IPS-20b (cell line): Measurements from ENCODE around the gene LCN12.

ENCODE experiments used
- H3K27ac ChIP-seq: one replicate; pipeline ENCODE4 v1.5.1; 2013; ENCODE audit warnings: low read length
- H3K27me3 ChIP-seq: 2 replicates; pipeline ENCODE4 v1.6.1; 2013; ENCODE audit warnings: mild to moderate bottlenecking, low read length, inconsistent platforms; ENCODE audit not compliant: insufficient read depth
- H3K36me3 ChIP-seq: 2 replicates; pipeline ENCODE4 v1.6.1; 2013; ENCODE audit warnings: low read depth, mild to moderate bottlenecking, inconsistent platforms, low read length, moderate library complexity; ENCODE audit not compliant: insufficient read depth
- H3K4me1 ChIP-seq: 2 replicates; pipeline ENCODE4 v1.6.1; 2013; ENCODE audit warnings: mild to moderate bottlenecking, control low read depth, inconsistent platforms, low read length, moderate library complexity; ENCODE audit not compliant: insufficient read depth
- H3K4me3 ChIP-seq: 2 replicates; pipeline ENCODE4 v1.5.1; 2013; ENCODE audit warnings: mild to moderate bottlenecking, low read length, inconsistent platforms
- H3K9ac ChIP-seq: 2 replicates; pipeline ENCODE4 v1.6.1; 2013; ENCODE audit warnings: low read depth, mild to moderate bottlenecking, inconsistent platforms, low read length, moderate library complexity
- H3K9me3 ChIP-seq: 2 replicates; pipeline ENCODE4 v1.6.1; 2013; ENCODE audit warnings: mild to moderate bottlenecking, low read depth, low read length, inconsistent platforms; ENCODE audit not compliant: insufficient read depth

Gene LCN12

DNA sequence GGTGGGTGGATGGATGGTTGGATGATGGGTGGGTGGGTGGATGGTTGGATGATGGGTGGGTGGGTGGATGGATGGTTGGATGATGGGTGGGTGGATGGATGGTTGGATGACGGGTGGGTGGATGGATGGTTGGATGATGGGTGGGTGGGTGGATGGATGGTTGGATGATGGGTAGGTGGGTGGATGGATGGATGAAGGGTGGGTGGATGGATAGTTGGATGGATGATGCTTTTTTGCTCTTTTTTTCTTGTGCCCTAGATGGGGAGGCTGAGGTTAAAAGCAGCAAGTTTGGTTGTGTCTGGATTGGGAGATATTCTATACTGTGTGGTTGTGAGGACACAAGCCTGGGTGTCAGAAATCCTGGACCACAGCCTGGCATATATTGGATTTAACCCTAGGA lies 5.4 kb downstream of the LCN12 start:
- H3K9ac ChIP-seq: no peak overlapping the region
- H3K36me3 ChIP-seq: no peaks in the 10 kb centered on the region
- H3K27ac ChIP-seq: no peak overlapping the region

DNA sequence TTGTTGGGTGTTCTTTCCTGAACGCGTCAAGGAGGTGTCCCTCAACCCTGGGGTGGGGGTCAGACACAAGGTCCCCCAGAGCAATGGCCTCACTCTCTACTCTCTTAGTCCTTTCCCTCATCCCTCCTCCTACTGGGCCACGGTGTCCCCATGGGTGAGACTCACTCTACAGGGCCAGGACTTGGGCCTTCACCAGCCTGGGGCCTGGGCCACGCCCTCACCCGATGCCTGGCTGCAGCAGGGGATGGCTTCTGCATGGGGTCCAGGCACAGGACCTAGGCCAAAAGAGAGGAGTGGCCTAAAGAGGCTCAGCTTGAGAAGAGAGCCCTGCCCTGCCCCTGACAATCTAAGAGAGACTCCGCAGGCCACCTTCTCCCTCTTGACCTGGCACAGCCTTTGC lies 5.8 kb downstream of the LCN12 start:
- no peak overlapping the region for H3K4me3 ChIP-seq
- H3K9ac ChIP-seq: no peak overlapping the region
- H3K36me3 ChIP-seq: no peaks in the 10 kb centered on the region
- H3K27ac ChIP-seq: no peak overlapping the region
- no peaks in the 10 kb centered on the region for H3K4me1 ChIP-seq
- H3K27me3 ChIP-seq: no peaks in the 10 kb centered on the region
- no peaks in the 10 kb centered on the region for H3K9me3 ChIP-seq

More for the DNA sequence above, 5.4 kb downstream of the LCN12 start:
- H3K27me3 ChIP-seq: no peaks in the 10 kb centered on the region
- H3K4me1 ChIP-seq: no peaks in the 10 kb centered on the region
- H3K4me3 ChIP-seq: no peak overlapping the region
- H3K9me3 ChIP-seq: no peaks in the 10 kb centered on the region

DNA sequence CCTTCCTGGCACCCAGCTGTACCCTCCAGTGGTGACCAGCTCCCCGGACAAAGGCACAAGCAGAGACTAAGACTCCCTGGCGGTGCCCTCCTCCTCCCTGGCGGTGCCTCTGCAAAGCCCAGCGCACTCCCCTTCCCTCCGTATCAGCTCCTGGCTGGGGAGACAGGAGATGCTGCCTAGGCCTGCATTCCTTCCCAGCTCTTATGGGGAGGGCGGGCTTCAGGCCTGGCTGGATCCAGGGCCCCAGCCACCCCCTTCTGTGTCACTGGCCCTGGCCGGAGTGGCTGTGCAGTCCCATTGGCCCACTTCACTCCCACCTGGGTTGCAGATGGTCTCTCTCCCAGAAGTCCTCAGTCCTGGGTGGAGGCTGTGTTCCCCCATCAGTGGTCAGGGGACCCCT lies 6.4 kb downstream of the LCN12 start:
- Histone ChIP-seq H3K9ac (no peak overlapping the region), H3K9me3 (no peaks in the 10 kb centered on the region), H3K27ac (no peak overlapping the region), H3K4me3 (no peak overlapping the region), H3K4me1 (no peaks in the 10 kb centered on the region), H3K36me3 (no peaks in the 10 kb centered on the region), H3K27me3 (no peaks in the 10 kb centered on the region)

DNA sequence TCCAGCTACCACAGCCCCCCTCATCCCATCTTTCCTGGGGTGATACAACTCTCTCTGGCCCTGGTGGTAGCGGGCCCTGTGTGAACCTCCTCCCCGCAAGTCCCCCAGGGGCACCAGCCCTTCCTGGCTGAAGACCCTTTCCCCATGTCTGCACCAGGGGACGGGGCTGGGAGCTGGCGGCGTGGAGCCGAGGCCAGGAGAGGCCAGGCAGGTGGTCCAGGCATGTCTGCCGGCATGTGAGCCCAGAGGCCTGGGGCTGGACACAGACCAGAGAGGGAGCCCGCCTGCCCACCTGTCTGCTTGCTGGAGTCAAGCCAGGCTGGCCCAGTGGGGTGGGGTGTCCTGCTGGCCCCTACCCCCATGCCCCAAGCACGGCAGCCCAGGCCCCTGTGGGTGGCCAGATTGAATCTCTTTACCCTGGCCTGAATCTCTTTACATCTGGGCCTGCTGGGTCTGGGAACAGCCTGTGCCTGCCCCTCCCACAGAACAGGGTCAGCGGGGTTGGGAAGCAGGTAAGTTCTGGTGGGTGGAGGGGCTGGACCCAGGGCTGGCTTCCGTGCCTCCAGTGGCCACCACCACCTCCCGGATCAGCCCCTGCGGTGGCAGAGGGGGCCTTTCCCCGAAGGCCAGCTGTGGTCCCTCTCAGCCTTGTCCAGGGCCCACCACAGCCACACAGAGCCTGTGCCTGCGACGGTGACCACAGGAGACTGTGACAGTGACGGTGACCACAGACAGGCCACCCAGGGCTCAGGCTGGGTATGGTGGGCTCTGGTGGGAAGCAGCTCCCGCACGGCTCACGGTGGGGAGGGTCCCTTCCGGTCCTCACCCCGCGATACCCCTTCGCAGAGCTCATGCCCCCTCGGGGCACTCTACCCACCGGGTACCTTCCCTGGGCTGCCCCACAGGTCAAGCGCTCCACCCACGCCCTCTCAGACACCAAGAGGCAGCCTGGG lies 7.1 kb downstream of the LCN12 start:
- H3K4me1 ChIP-seq: no peaks in the 10 kb centered on the region
- H3K4me3 ChIP-seq: no peak overlapping the region
- H3K36me3 ChIP-seq: no peaks in the 10 kb centered on the region
- no peak overlapping the region for H3K27ac ChIP-seq
- no peak overlapping the region for H3K9ac ChIP-seq
- H3K27me3 ChIP-seq: no peaks in the 10 kb centered on the region
- no peaks in the 10 kb centered on the region for H3K9me3 ChIP-seq

DNA sequence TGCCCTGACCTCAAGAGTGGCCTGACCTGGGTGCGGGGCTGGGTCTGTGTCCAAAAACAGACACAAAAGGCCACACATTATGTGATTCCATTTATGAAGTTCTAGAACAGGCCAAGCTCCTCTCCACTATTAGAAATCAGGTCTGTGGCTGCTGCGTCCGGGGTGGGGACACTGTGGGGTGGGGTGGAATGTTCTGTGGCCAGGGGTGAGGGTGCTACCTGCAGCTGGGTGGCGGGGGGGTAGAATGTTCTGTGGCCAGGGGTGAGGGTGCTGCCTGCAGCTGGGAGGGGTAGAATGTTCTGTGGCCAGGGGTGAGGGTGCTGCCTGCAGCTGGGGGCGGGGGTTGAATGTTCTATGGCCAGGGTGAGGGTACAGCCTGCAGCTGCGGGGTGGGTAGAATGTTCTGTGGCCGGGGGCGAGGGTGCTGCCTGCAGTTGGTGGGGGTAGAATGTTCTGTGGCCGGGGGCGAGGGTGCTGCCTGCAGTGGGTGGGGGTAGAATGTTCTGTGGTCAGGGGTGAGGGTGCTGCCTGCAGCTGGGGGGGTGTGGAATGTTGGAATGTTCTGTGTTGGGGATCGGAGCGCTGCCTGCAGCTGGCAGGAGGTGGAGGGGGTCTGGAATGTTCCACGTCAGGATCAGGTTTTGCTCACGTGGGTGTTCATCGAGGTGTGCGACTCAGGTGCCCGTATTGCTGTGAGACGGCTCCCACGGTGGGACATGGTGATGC lies 8.3 kb downstream of the LCN12 start:
- no peaks in the 10 kb centered on the region for H3K27me3 ChIP-seq
- H3K36me3 ChIP-seq: no peaks in the 10 kb centered on the region
- H3K9me3 ChIP-seq: no peaks in the 10 kb centered on the region
- no peaks in the 10 kb centered on the region for H3K4me1 ChIP-seq
- H3K4me3 ChIP-seq: no peak overlapping the region
- H3K27ac ChIP-seq: no peak overlapping the region
- H3K9ac ChIP-seq: no peak overlapping the region

DNA sequence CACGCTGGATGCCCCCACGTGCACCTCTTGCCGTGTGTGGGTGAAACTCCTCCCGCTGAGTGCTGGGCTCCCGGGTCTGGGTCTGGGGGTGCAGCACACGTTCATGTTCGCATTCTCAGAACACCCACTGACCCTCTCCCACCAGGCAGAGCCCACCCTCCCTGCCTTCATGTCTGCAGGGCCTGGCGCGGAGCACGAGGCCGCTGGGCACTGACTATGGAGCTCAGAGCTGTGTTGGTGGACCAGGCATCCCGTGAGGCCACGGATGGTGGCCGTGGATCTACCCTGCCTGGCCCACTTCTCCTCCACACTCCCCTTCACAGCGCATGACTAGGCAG lies 8.8 kb downstream of the LCN12 start:
- Histone ChIP-seq H3K27ac (no peak overlapping the region), H3K4me1 (no peaks in the 10 kb centered on the region), H3K4me3 (no peak overlapping the region), H3K9ac (no peak overlapping the region), H3K27me3 (no peaks in the 10 kb centered on the region), H3K9me3 (no peaks in the 10 kb centered on the region), H3K36me3 (no peaks in the 10 kb centered on the region)

DNA sequence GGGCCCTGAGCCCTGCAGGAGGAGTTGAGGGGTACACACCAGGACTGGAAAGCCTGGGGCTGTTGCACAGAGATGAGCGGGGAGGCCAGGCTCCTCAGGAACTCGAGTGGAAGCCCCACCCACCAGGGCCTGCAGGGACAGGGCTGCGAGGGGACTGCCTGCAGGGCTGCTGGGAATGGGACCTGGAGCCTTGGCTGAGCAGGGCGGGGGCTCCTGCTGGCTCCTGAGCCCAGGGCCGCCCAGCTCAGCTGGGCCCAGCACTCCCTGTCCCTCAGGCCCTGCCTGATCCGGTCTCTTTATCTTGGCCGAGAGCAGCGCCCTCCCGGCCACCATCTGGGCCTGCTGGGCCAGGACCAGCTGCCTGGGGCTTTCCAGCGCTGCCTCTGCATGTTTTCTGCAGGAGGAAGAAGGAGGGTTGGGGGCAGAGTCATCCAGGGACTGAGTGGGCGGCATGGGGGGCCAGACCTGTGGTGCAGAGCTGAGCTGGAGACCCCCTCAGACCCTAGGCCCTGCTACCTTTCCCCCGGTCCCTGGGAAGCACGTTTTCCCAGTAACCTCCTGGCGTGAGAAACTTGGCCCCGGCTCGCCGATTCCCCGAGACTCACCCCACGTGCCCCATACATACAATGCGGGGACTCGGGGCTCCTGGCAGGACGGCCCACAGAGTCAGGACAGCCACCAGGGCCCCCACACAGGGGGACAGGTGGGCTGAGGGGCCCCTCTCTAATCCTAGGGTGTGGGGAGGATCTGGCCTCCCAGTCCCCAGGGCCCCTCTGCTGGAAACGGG lies 9.4 kb downstream of the LCN12 start:
- H3K36me3 ChIP-seq: no peaks in the 10 kb centered on the region
- no peaks in the 10 kb centered on the region for H3K27me3 ChIP-seq
- H3K27ac ChIP-seq: no peak overlapping the region

DNA sequence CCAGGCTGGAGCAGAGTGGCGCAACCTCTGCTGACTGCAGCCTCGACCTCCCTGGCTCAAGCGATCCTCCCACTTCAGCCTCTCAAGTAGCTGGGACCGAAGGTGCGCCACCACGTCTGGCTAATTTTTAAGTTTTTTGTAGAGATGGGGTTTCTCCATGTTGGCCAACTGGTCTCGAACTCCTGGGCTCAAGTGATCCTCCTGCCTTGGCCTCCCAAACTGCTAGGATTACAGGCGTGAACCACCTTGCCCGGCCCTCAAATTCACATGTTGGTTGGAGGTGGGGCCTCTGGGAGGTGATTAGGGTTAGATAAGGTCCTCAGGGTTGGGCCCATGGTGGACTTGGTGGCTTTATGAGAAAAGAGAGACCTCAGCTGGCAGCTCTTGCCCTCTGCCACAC lies 10.1 kb downstream of the LCN12 start:
- H3K27ac ChIP-seq: no peak overlapping the region
- no peaks in the 10 kb centered on the region for H3K9me3 ChIP-seq
- H3K4me1 ChIP-seq: no peaks in the 10 kb centered on the region
- H3K27me3 ChIP-seq: no peaks in the 10 kb centered on the region
- no peaks in the 10 kb centered on the region for H3K36me3 ChIP-seq
- no peak overlapping the region for H3K4me3 ChIP-seq
- H3K9ac ChIP-seq: no peak overlapping the region

More for the DNA sequence above, 9.4 kb downstream of the LCN12 start:
- H3K9me3 ChIP-seq: no peaks in the 10 kb centered on the region
- H3K4me3 ChIP-seq: no peak overlapping the region
- no peak overlapping the region; the same call in 1 of the 2 replicates for H3K9ac ChIP-seq
- H3K4me1 ChIP-seq: no peaks in the 10 kb centered on the region

DNA sequence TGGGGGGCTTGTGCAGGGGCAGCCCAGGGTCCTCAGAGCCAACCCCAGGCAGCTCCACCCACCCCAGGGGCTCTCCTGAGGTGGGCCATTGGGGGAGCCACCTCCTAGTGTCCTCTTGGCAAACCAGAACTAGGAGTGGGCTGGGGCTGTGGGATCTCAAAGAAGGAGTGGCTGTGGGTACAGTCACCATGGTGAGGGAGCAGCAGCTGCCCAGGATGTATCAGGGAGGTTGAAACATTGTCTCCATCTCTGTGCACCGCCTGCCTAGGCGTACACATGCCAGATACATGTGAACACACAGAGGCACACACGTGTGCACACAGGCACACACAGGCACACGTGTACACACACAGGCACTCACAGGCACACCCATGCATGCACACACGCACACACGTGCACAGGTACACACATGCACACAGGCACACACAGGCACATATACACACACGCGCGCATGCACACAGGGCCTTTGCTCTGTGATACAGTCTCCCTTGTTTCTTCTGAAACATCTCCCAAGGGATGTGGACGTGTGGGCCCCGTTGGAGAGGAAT lies 10.7 kb downstream of the LCN12 start:
- Histone ChIP-seq H3K36me3 (no peaks in the 10 kb centered on the region), H3K4me1 (no peaks in the 10 kb centered on the region), H3K27ac (no peak overlapping the region), H3K9ac (no peak overlapping the region), H3K27me3 (no peaks in the 10 kb centered on the region), H3K4me3 (no peak overlapping the region), H3K9me3 (no peaks in the 10 kb centered on the region)

DNA sequence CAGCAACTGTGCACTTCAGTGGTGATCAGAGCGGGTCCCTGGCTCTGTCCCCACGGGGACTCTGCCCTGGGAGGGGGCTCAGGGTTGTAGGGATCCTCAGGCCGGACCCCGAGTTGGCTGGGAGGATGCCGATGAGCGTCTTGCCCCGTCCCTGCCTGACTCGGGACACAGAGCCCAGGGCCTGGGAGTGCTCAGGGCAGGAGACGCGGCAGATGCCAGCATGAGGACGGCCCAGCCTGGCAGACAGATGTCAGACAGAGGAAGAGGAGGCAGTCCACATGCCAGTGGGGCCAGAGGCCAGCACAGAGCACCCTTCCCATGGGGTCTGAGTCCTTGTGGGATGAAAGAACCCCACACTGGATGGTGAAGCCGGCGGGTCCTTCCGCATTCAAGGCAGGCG lies 11.3 kb downstream of the LCN12 start:
- Histone ChIP-seq H3K27ac (no peak overlapping the region), H3K4me1 (no peaks in the 10 kb centered on the region), H3K36me3 (no peaks in the 10 kb centered on the region), H3K4me3 (no peak overlapping the region), H3K9ac (no peak overlapping the region), H3K27me3 (no peaks in the 10 kb centered on the region), H3K9me3 (no peaks in the 10 kb centered on the region)

DNA sequence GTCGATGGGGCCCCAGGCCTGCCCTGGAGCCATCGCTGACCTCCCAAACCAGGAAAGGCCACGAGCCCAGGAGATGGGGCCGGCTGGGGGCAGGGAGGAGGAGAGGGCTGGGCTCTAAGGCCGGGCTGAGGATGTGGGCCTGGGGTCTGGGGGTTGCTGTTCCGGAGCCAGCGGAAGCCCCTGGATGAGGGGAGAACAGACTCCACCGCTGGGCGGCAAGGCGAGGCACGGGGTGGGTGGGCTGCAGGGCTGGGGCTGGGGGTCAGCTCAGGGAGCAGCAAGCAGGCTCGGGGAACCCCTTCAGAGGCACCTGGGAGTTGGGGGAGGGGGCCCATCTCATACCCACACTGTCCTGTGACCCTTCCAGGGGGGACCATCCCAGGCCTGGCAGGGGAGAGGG lies 11.7 kb downstream of the LCN12 start:
- H3K9ac ChIP-seq: no peak overlapping the region
- no peaks in the 10 kb centered on the region for H3K9me3 ChIP-seq
- H3K27me3 ChIP-seq: no peaks in the 10 kb centered on the region
- H3K36me3 ChIP-seq: no peaks in the 10 kb centered on the region
- no peak overlapping the region for H3K4me3 ChIP-seq
- no peak overlapping the region for H3K27ac ChIP-seq
- no peaks in the 10 kb centered on the region for H3K4me1 ChIP-seq
